Glomerular visceral epithelial cell (primary cell): Measurements from ENCODE around the gene LTB4R2.

Experiments
- DNase-seq: peaks from one replicate; pipeline ENCODE4 v3.0.0-alpha.2; 2016; ENCODE audit errors: extremely low spot score

The LTB4R2 gene

GRCh38 chr14:24309538-24310264, at the start of gene LTB4R2:
Gene LTB4R2 (plus strand): TSS chr14:24310140. CDS start chr14:24310665, 525 bp downstream.
- no peak for DNase-seq

- DNase-seq, result no peak
These were observed 49.2 kb upstream of the LTB4R2 start for GRCh38 chr14:24260780-24261157.

GRCh38 chr14:24261256-24261968, 48.5 kb upstream of the LTB4R2 start:
- DNase-seq, result no peak

- DNase-seq, result no peak
These were observed 48.0 kb upstream of the LTB4R2 start for GRCh38 chr14:24261969-24262327.

GRCh38 chr14:24262821-24263733, 46.9 kb upstream of the LTB4R2 start, which contains the start of gene TGM1:
Gene TGM1 (minus strand): TSS chr14:24263177. CDS start chr14:24262352, 825 bp downstream.
- DNase-seq, result no peak

- no peak for DNase-seq
These were observed 46.1 kb upstream of the LTB4R2 start for GRCh38 chr14:24263848-24264247.

GRCh38 chr14:24264298-24264697, 45.6 kb upstream of the LTB4R2 start:
- DNase-seq, result no peak

DNA sequence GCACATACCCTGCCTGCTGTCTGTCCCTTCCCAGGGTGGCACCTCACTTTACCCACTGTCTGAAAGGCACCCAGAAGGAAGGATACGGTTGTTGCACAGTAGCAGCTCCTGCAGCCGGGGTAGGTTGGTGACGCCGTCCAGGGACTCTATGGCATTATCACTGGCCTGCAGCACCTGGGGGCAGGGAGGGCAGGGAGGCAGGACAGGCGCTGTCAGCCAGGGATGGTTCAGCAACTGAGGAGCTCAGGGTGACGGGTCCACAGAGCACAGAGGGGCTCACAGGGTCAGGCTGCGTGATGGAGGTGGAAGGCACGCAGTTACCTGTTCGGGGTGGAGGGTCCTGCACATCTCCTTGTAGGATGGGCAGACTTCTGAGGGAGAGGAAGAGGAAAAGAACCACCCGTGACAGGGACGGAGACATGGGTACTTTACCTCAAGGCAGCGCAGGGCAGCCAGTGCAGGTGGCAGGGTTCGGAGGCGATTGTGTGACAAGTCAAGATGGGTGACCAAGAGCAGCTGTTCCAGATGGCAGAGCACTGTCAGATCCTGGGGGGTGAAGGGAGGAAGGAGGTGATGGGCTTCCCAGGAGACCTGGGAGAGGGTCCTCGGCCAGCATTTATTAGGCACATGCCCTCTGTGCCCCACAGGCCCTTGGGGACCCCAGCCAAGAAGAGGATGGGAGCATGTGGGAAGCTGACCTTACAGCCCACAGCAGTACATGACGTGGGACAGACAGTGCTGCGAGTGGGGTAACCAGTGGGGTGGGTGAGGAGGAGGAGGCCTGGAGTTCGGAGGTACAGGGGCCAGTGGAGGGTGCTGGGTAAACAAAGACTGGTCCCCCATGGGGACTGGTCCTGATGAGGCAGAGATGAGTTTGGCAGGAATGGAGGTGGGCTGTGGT, 43.3 kb upstream of the LTB4R2 start:
- DNase-seq, result no peak

GRCh38 chr14:24267516-24267915, 42.4 kb upstream of the LTB4R2 start:
- no peak for DNase-seq

DNA sequence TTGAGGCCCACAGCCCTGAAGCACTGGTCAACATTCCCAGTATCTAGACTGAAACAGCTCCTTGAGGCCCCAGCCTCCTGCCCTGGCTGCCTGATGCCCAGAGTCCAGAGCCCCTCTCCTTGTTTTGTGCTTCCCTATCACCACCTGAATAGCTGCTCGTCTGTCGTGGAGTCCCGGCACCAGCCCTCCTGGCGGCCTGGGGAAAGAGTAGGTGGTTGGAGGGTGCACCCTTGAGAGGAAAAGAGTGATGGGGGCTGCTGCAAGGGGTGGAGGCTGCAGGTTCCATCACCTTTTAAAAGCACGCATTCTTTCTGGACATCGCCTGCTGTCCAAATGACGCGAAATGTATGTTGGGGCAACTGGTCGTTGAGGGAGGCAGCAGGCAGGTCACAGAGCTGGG, 41.7 kb upstream of the LTB4R2 start:
- no peak for DNase-seq

DNA sequence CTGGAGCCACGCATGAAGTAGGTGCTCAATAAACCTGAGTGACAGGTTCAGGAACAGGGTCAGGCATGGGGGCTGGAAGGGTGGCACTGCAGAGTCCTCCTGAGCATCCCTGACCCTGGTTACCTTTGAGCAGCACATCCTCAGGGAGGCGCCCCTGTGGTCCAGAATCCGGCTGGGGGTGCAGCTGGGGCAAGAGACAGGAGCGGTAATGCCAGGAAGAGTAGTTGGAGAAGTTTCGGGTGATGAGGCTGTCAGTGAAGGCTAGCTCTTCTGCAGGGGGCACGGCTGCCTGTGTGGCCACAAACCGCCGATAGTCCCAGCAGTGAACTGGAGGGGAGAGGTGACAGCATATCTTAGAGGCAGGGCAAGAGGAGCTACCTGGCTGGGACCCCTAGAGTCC, 40.6 kb upstream of the LTB4R2 start:
- DNase-seq, result no peak

DNA sequence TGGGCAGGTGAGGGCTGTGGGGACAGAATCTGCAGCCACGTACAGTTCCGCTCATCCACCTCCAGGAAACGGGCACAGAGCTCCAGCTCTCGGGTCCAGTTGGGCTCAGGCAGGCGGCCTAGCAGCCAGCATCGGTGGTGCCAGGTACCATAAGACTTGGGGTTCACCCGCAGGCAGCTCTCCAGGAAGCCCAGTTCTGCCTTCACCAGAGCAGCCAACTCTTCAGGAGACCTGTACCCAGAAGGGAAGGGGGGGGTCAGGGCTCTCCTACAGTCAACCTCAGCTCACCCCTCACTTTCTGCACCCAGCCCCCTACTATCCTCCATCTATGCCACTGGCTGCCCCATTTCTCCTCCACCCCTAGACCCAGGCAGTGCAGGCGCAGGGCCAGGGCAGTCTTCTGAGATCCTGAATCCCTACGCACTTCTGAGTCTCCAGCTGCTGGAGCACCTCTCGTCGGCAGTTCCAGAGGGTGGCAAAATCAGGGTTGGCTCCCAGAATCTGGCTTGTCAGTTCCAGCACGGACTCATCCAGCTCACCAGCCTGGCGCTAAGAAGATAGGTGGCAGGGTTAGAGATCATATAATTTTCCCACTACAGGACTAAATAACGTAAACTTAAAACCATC, 39.9 kb upstream of the LTB4R2 start:
- DNase-seq, result no peak

GRCh38 chr14:24270537-24271133, 39.3 kb upstream of the LTB4R2 start:
- no peak for DNase-seq

DNA sequence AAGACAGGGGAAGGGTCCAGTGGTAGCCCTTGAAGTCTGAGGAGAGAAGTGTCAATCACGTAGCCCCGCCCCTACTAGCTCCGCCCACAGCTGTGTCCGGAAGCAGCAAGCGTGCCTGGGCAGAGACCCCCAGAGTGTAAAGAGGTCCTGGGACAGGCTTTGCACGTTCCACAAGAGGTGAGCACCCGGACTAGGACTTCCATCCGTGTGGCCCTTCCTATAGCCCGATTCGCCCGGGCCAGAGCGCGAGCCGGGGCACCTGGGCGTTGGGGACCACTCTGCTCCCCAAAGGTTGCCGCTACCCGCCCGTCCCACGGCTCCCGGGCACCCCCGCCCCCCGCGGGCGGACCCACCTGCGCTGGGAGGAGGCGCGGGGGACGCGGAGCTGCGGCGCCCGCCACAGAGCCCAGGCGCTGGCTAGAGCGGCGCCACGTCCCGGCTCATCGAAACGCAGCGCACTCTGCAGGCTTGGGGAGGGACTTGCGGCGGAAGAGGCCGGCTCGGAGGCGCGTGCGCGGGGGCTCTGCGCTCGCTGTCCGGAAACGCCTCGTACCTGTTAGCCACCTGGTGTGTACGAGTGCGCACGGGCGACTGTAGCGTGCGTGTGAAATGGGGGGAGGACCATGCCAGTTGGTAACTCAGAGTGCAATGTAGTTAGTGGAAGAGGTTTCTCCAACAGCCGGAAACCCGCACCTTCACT, 38.7 kb upstream of the LTB4R2 start, which contains the start of gene RABGGTA:
TSS of gene RABGGTA (minus strand) at position 464 of the 700 bp plus-strand sequence. CDS start 482 bp downstream, outside the sequence.
- DNase-seq, result peak; percentile 87

DNA sequence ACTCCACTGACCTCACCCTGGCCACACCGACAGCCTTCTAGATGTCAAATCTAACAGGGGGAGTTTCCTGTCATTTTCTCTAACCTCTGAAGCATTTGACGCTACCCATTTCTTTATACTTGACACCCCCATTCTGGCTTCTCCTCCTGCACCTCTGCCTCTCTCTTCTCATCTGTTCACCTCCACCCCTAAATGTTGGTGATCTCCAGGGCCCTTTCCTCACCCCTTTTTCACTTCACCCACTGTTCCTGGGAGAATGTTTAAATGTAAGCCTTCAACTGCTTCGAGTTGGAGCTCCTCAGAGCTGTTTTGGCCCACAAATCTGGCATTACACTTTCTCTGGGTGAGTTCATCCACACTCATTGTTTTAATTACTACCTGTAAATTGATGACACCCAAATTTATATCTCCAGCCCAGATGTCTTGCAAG, 38.1 kb upstream of the LTB4R2 start:
- DNase-seq, result no peak

DNA sequence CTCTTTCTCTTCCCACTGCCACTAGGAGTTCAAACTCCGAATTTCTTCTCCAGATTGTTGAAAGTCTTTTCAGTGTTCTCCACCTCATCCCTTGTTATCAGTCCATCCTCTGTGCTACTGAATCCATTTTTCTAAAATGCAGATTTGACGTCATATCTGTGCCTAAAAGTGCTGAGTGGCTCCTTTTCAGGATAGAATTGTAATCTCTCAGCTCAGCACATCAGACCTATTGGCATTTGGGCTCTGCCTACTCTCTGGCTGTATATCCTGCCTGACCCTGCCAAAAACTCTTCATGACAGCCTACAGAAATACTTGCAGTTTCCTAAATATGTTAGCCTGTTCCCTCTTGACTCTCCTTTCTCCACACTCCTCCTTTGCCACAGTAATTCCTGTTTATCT, 37.5 kb upstream of the LTB4R2 start:
- no peak for DNase-seq

DNA sequence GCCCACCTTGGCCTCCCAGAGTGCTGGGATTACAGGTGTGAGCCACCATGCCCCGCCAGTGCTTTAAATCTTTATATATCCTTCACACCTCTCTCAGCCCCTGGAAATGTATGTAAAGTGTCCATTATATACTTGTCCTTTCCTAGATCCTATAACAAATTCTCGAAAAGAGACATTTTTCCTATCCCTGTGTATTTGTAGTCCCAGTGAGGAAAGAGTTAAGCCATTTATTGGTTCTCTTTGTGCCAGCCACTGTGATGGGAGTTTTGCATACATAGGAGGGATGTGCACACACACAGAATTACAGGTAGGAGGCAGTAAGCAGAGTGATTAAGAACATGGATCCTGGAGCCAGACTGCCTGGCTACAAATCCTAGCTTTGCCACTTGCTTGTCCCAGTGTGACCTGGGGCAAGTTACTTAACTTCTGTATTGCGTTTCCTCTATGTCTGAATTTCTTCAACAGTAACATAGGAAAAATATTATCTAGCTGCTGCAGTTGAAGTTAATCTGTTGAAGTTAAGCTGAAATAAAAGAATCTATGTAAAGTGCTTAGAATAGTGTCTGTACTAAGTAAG, 36.4 kb upstream of the LTB4R2 start:
- DNase-seq, result no peak

DNA sequence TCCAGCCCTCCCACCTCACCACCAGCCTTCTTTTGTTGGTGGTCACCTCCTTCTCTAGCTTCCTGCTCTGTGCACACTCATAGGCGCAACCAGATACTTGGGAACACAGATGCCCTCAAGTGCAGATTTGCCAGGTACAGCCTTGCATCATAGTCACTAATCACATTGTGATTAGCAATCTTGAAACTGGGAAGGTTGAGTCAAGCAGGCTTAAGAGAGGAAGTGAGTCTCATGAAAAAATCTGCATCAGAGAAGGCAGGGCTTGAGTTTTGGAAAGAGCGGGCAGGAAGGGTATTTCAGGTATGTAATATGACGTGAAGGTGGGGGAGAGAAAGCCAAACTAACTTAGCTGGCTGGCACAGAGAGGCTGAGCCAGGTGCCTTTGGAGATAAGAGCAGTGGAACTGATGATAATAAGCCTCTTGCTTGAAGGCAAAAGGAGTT, 35.8 kb upstream of the LTB4R2 start:
- no peak for DNase-seq

GRCh38 chr14:24277071-24277470, 32.9 kb upstream of the LTB4R2 start:
- no peak for DNase-seq
